ENCODE results near the gene CEP95.

CEP95 gene

GRCh38 chr17:64519601-64520000 lies 12.8 kb downstream of the CEP95 start:
- TF ChIP-seq POLR2AphosphoS5 (IDR thresholded peaks at IDR 0.05; ENCODE audit: low read depth, low read length) (no peak), FOXP2 (optimal IDR thresholded peaks at IDR 0.05; ENCODE audit: borderline replicate concordance, extremely low read depth, extremely low read length, insufficient read depth) (no peak)

- TF ChIP-seq TAF1 (IDR thresholded peaks at IDR 0.05; ENCODE audit: borderline replicate concordance, insufficient read depth, low read length) (no peak), REST (IDR thresholded peaks at IDR 0.05; ENCODE audit: insufficient read depth in 1 of 2, low read depth in 2 of 2, low read length in 2 of 2) (no peak), SIN3A (IDR thresholded peaks at IDR 0.05; ENCODE audit: borderline replicate concordance, insufficient read depth, low read length) (no peak), FOXP2 (optimal IDR thresholded peaks at IDR 0.05; ENCODE audit: borderline replicate concordance, extremely low read depth, extremely low read length, insufficient read depth) (no peak), POLR2AphosphoS5 (IDR thresholded peaks at IDR 0.05; ENCODE audit: low read depth, low read length) (no peak)
Observed at GRCh38 chr17:64520359-64520758, 13.6 kb downstream of the CEP95 start.

DNA sequence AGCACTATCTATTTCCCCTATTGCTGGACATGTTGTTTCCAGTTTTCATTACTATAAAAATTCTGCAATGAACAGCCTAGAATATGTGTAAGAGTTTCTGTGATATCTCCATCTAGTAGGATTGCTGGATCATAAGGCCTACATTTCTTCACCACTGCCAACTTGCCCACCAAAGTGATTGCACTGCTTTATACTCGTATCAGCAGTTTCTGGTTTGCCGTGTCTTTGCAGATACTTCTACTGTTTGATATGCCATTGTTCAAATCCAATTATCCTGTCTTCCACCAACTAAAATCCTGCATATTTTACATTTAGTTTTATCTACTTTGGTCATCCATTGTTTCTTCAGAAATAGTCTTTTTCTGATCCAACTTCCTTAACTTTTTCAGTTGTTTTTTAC lies 21.1 kb downstream of the CEP95 start:
- TF ChIP-seq POLR2AphosphoS5 (IDR thresholded peaks at IDR 0.05; ENCODE audit: low read depth, low read length): no peak
- TF ChIP-seq FOXP2 (optimal IDR thresholded peaks at IDR 0.05; ENCODE audit: borderline replicate concordance, extremely low read depth, extremely low read length, insufficient read depth): no peak
- TF ChIP-seq REST (IDR thresholded peaks at IDR 0.05; ENCODE audit: insufficient read depth in 1 of 2, low read depth in 2 of 2, low read length in 2 of 2): no peak
- TF ChIP-seq TAF1 (IDR thresholded peaks at IDR 0.05; ENCODE audit: borderline replicate concordance, insufficient read depth, low read length): no peak
- no peak for TF ChIP-seq SIN3A (IDR thresholded peaks at IDR 0.05; ENCODE audit: borderline replicate concordance, insufficient read depth, low read length)

DNA sequence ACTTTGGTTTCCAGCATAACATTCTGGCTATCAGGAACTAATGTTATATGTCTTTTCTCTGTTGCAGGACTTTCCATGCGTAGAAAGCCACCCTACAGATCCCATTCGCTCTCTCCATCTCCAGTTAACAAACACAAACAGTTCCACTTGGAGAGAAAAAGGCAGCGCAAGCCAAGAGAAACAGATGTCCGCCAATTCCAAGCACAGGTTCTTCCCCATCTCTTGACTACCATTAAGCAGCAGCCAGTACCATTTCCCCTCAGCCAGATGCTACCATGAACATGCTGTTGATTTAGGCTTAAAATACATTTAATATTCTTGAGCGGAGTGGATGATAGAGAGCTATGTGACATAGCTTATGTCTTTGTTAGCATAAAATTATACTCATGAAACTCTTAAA lies 22.4 kb downstream of the CEP95 start:
- TF ChIP-seq SIN3A (IDR thresholded peaks at IDR 0.05; ENCODE audit: borderline replicate concordance, insufficient read depth, low read length) (no peak), POLR2AphosphoS5 (IDR thresholded peaks at IDR 0.05; ENCODE audit: low read depth, low read length) (no peak), TAF1 (IDR thresholded peaks at IDR 0.05; ENCODE audit: borderline replicate concordance, insufficient read depth, low read length) (no peak), FOXP2 (optimal IDR thresholded peaks at IDR 0.05; ENCODE audit: borderline replicate concordance, extremely low read depth, extremely low read length, insufficient read depth) (no peak), REST (IDR thresholded peaks at IDR 0.05; ENCODE audit: insufficient read depth in 1 of 2, low read depth in 2 of 2, low read length in 2 of 2) (no peak)

DNA sequence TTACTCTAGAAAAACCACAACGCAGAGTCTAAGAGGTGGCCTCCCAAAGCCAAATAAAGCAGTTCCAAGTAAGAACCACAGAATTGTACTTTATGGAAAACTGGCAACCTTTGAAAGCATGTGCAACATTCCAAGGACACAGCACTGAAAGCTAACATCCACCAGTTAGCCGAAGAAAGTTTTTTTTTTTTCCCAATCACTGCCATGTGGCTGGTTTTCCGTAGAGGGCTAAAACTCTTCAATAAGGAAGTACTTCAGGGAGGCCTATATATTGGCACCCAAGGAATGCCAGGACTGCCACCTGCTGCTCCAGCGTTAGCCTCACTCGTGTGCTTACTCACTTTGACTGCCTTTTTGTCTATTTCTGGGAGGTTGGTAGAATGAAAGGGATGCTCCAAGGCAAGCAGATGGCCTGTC lies 25.2 kb downstream of the CEP95 start:
- TF ChIP-seq POLR2AphosphoS5 (IDR thresholded peaks at IDR 0.05; ENCODE audit: low read depth, low read length): no peak
- no peak for TF ChIP-seq REST (IDR thresholded peaks at IDR 0.05; ENCODE audit: insufficient read depth in 1 of 2, low read depth in 2 of 2, low read length in 2 of 2)
- no peak for TF ChIP-seq TAF1 (IDR thresholded peaks at IDR 0.05; ENCODE audit: borderline replicate concordance, insufficient read depth, low read length)
- no peak for TF ChIP-seq FOXP2 (optimal IDR thresholded peaks at IDR 0.05; ENCODE audit: borderline replicate concordance, extremely low read depth, extremely low read length, insufficient read depth)
- no peak for TF ChIP-seq SIN3A (IDR thresholded peaks at IDR 0.05; ENCODE audit: borderline replicate concordance, insufficient read depth, low read length)

Data from PFSK-1 (cell line).